Cardiac muscle cell (in vitro differentiated cells and primary cell): ENCODE results near the gene PLA2G4B. TPM values are rescaled to one million over a fixed set of nuclear protein-coding genes. Genes with fewer than 3 reads are reported as not detected.

ENCODE experiments used
- DNase-seq, 2 donors: peaks; one replicate each; pipeline versions ENCODE4 v3.0.0 to v3.0.0-alpha.2; 2010 to 2017; ENCODE audit warnings: low read depth in 1 of 2, low spot score in 1 of 2
- H3K27ac ChIP-seq: fragments of 200-600 bp; sonication (generic); 2 replicates; pipeline ENCODE4 v1.5.1; 2016
- H3K27me3 ChIP-seq: fragments of 200-600 bp; sonication (generic); 2 replicates; pipeline ENCODE4 v1.6.0; 2016; ENCODE audit warnings: control low read depth
- H3K36me3 ChIP-seq: fragments of 200-600 bp; sonication (generic); 2 replicates; pipeline ENCODE4 v1.5.1; 2016; ENCODE audit warnings: control low read depth
- H3K4me1 ChIP-seq: fragments of 200-600 bp; sonication (generic); 2 replicates; pipeline ENCODE4 v1.8.1; 2017; ENCODE audit warnings: low read depth, mild to moderate bottlenecking, mixed run types
- H3K4me3 ChIP-seq: fragments of 200-600 bp; sonication (generic); 2 replicates; pipeline ENCODE4 v1.5.1; 2016; ENCODE audit warnings: mild to moderate bottlenecking
- H3K9me3 ChIP-seq: fragments of 200-600 bp; sonication (generic); 2 replicates; pipeline ENCODE4 v1.5.1; 2017; ENCODE audit warnings: low read depth, mild to moderate bottlenecking, control low read depth
- polyA plus RNA-seq: library from polyadenylated mRNA; unstranded; fragments of >200 nt; fragmentation: Nextera tagmentation; extraction: Ambion mirVana; gene quantifications from 2 replicates; pipeline ENCODE4 v1.2.1, GENCODE V29; 2016
- total RNA-seq: library from RNA; depleted of rRNA; stranded (reverse); fragments of >200 nt; gene quantifications from 2 replicates; pipeline ENCODE4 v1.2.3, GENCODE V29; 2016
- TF ChIP-seq, protein P1 (sequence below): IDR thresholded peaks from 2 replicates; pipeline ENCODE4 v1.5.1; 2012; ENCODE audit warnings: low read depth, mild to moderate bottlenecking, low read length

The PLA2G4B gene
- total and polyA plus RNA-seq, 2 experiments from 2014 or later = 20.1 to 29.1 TPM

DNA sequence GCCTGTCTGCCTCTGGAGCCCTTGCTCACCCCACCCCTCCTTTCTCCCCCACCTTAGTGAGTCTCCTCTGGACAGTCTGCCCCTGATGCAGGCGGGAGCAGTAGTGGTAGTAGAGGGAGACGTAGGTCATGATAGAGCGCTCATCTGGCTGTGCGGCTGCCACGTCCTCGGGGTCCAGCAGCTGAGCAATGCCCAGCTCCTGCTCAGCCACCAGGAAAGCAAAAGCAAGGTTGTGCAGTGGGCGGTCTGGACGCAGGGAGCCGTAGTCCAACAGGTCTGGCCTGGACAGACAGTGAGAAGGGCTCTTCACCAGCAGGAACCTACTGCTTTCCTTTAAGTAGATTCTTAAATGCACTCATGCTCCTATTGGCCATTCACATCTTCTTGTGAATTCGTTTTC is 48.5 kb downstream of the PLA2G4B start:
- H3K27ac ChIP-seq = no peak overlapping the region
- H3K4me1 ChIP-seq = peaks cover 8% of the 10 kb centered on the region
- H3K36me3 ChIP-seq = no peaks in the 10 kb centered on the region
- no peaks in the 10 kb centered on the region for H3K9me3 ChIP-seq
- no peak overlapping the region for H3K4me3 ChIP-seq
- peaks cover 15% of the 10 kb centered on the region for H3K27me3 ChIP-seq
- DNase-seq = no peak
- TF ChIP-seq, protein P1, sequence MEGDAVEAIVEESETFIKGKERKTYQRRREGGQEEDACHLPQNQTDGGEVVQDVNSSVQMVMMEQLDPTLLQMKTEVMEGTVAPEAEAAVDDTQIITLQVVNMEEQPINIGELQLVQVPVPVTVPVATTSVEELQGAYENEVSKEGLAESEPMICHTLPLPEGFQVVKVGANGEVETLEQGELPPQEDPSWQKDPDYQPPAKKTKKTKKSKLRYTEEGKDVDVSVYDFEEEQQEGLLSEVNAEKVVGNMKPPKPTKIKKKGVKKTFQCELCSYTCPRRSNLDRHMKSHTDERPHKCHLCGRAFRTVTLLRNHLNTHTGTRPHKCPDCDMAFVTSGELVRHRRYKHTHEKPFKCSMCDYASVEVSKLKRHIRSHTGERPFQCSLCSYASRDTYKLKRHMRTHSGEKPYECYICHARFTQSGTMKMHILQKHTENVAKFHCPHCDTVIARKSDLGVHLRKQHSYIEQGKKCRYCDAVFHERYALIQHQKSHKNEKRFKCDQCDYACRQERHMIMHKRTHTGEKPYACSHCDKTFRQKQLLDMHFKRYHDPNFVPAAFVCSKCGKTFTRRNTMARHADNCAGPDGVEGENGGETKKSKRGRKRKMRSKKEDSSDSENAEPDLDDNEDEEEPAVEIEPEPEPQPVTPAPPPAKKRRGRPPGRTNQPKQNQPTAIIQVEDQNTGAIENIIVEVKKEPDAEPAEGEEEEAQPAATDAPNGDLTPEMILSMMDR = no peak

DNA sequence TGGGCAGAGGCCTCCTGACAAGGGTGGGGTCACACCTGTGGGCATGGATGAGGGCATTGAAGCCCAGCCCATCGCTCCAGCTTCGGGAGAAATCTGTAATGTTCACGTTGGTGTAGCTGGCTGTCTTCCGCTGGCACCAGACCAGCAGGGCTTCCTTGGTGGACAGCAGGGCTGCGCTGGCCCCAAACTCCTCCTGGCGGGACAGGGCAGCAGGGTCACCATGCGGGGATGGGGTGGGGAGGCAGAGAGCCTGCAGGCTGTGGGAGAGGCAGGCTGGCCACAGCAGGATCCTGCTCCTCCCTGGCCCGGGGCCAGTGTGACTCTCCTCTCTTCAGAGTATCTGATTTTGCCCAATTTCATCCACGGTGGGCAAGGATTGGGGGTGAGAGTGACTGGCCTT is 49.2 kb downstream of the PLA2G4B start:
- TF ChIP-seq, protein P1 = no peak
- no peaks in the 10 kb centered on the region for H3K36me3 ChIP-seq
- no peak overlapping the region for H3K4me3 ChIP-seq
- no peaks in the 10 kb centered on the region for H3K9me3 ChIP-seq
- peaks cover 7% of the 10 kb centered on the region for H3K27me3 ChIP-seq
- H3K4me1 ChIP-seq = peaks cover under 1% of the 10 kb centered on the region
- H3K27ac ChIP-seq = no peak overlapping the region
- DNase-seq = no peak

DNA sequence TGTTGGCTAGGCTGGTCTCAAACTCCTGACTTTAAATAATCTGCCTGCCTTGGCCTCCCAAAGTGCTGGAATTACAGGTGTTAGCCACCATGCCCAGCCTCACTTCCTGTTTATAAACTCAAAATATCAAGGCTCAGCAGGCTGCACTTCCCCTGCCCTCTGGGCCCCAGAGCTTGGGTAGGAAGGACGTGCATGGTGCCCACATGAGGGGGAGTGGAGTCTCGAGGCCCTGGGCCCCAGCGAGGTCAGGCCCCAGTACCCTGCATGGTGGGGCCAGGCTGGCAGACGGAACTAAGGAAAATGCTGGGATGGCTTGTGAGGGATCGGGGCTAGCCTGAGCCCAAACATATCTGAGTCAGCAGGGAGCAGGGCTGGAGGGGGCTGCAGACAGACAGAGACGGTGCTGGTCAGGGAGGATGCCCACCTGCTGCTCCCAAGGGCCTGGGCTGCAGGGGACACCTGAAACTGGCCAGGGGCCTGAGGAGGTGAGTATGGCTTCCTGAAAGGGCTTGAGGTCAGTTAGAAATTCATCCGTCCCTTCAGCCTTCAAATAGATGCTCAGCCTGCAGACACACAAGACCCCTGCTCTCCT is 50.1 kb downstream of the PLA2G4B start:
- TF ChIP-seq, protein P1 = no peak
- H3K36me3 ChIP-seq = no peaks in the 10 kb centered on the region
- no peak for DNase-seq

DNA sequence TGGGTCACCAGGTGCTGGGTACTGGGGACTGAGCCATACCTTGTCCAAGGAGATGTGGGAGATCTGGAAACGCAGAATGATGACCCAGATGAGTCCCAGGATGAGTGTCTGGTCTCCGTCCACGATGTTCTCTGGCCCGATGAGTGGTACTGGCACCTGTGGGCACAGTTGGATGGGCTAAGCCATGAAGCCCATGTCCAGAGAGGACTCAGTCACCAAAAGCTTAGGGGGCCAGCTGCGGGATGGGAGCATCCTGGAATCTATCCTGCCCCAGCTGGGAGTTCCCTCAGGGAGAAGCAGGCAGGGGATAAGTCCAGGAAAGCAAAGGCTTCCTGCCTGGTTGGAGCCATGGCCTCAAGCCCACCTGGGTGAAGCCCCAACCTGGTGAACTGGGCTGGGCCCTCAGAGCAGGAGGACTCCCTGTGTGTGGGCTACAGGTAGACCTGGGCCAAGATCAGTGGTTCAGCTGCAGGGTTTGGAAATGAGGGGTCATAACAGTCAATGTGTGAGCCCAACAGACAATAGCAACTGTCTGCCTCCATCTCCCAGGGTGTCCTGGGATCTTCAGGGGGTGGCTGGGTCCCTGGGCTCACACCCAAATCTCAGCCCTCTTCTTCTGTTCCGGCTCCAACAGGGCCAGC is 51.5 kb downstream of the PLA2G4B start:
- Histone ChIP-seq H3K36me3 (no peaks in the 10 kb centered on the region), H3K4me3 (no peak overlapping the region), H3K4me1 (no peaks in the 10 kb centered on the region), H3K27me3 (no peaks in the 10 kb centered on the region), H3K9me3 (no peaks in the 10 kb centered on the region), H3K27ac (no peak overlapping the region)
- TF ChIP-seq, protein P1 = no peak
- DNase-seq = no peak

More for the DNA sequence above, 50.1 kb downstream of the PLA2G4B start:
- no peak overlapping the region for H3K27ac ChIP-seq
- no peaks in the 10 kb centered on the region for H3K9me3 ChIP-seq
- H3K4me1 ChIP-seq = no peaks in the 10 kb centered on the region
- no peaks in the 10 kb centered on the region for H3K27me3 ChIP-seq
- no peak overlapping the region for H3K4me3 ChIP-seq

DNA sequence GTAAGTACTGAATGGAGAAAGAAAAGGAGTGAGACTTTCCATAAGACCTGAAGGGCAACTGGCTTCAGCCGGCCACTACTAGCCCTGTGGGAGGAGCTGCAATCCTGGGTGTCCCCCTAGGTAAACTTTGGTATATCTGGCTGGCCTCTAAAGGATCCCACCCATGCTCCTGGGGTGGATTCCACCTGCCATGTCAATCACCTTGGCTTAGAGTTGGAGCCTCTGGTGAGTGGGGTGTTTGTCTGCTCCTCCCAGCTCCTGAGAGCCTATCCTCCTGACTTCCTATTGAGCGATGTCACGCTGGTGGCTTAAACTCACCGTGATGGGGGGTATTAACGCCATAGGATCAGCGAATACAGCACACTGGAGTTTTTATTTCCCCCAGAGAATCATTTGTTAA is 52.6 kb downstream of the PLA2G4B start:
- Histone ChIP-seq H3K27me3 (no peaks in the 10 kb centered on the region), H3K4me3 (no peak overlapping the region), H3K27ac (no peak overlapping the region), H3K4me1 (no peaks in the 10 kb centered on the region), H3K36me3 (no peaks in the 10 kb centered on the region), H3K9me3 (no peaks in the 10 kb centered on the region)
- TF ChIP-seq, protein P1 = no peak
- no peak for DNase-seq
